ENCODE measurements around the gene ESRRA.

The ESRRA gene

DNA sequence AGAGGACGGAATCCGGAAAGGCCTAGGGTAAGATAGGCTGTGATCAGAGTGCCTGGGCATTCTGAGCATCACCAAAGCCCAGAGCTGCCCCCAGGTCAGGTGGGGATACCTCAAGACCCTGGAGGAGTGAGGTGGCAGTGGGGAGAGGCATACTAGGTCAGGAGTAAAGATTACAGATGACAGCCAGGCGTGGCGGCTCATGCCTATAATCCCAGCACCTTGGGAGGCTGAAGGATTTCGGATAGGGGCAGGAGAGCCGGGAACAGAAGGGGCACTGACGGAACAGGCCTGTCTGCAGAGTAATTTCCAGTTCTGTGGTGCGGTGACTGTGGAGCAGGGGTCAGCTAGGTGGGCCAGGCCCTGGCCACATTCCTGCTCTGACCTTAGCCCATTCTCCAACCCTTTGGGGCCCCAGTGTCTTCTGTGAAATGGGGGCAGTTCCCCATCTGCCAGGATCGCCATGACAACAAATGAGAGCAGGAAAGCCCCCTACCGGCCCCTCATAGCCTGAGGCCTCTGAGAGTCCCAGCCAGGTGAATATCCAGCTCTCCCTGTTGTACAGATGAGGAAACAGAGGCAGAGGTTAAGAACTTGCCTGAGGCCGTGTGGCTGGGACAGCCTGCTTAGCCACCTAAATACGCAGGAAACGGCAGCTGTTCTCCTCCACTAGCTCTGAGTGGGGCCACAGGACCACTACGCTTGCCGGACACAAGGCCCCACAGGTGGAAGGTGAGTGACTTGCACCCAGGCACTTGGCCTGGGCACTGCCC, 30.1 kb upstream of the ESRRA start:
- DNase-seq: no peak

DNA sequence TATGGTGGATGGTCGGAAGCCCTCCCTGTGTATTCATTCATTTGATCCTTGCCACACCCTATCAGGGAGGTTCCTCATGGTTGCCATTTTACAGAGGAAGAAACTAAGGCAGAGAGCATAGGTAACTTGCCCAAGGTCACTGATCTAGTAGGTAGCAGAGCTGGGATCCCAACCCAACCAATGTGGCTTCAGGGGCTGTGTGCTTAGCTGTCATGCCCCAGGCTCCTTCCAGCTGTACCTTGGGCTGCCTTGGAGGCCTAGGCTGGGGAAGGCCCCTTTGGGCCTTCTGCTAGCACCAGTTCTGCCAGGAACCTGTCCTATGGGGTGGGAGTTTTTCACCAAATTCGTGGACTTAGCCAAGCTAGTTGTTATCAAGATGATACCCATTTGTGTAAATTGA, 29.5 kb upstream of the ESRRA start:
- DNase-seq: no peak

DNA sequence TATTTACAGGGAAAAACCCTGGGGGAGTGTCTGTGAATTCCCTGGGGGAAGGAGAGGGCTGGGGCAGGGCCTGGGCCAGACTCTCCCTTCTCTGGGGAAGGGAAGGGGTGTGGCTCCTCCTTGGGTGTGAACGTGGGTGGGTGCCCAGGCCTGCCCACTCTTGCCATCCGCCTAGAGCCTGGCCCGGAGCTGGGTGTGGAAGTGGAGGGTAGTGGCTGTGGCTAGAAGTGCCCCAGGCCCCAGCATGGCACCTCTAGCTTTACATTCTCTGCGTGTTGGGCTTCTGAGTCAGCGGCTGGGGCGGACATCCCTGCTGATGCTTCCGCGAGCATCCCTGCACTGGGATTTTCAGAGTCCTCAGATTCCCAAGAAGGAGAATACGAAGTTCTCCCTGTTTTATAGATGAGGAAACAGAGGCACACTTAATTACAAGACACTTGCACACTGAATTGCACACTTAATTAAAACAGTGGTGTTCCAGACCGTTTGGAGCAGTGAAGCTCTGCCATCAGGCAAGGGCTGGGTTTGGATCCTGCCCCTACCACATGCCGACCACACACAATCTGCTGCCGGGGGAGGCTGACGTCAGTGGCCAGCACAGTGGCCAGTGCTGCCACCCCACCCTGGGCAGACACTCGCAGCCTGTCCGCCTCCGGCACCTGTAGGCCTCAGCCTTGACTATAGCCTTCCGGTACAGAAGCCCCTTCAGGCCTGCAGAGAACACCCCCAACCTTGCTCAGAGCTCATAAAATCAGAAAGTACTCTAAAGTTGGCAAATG, 28.5 kb upstream of the ESRRA start:
- DNase-seq: no peak

GRCh38 chr11:64278576-64279190, 26.6 kb upstream of the ESRRA start:
- DNase-seq: no peak

GRCh38 chr11:64281957-64282770, 23.2 kb upstream of the ESRRA start:
- no peak for DNase-seq

DNA sequence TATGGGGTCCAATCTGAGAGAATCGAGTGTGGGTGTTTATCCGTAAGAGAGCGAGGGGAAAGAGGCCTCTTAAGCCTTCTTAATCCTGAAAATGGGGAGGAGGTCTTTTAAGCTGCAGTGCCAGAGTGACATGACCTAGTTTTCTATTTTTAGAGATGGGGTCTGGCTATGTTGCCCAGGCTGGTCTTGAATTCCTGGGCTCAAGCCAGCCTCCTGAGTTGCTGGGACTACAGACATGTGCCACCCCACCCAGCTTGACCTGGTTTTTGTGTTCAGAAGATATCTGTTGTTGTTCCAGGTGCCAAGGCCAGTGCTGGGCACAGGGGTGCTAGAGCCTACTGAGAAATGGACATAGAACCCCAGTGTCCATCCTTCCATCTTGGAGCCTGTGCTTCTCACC, 22.2 kb upstream of the ESRRA start:
- DNase-seq: no peak

GRCh38 chr11:64284048-64284961, 21.0 kb upstream of the ESRRA start, which contains the start of gene BAD:
TSS of gene BAD (minus strand) at chr11:64284665. CDS start at chr11:64284368, 297 bp downstream.
- DNase-seq: peak; percentile 61

DNA sequence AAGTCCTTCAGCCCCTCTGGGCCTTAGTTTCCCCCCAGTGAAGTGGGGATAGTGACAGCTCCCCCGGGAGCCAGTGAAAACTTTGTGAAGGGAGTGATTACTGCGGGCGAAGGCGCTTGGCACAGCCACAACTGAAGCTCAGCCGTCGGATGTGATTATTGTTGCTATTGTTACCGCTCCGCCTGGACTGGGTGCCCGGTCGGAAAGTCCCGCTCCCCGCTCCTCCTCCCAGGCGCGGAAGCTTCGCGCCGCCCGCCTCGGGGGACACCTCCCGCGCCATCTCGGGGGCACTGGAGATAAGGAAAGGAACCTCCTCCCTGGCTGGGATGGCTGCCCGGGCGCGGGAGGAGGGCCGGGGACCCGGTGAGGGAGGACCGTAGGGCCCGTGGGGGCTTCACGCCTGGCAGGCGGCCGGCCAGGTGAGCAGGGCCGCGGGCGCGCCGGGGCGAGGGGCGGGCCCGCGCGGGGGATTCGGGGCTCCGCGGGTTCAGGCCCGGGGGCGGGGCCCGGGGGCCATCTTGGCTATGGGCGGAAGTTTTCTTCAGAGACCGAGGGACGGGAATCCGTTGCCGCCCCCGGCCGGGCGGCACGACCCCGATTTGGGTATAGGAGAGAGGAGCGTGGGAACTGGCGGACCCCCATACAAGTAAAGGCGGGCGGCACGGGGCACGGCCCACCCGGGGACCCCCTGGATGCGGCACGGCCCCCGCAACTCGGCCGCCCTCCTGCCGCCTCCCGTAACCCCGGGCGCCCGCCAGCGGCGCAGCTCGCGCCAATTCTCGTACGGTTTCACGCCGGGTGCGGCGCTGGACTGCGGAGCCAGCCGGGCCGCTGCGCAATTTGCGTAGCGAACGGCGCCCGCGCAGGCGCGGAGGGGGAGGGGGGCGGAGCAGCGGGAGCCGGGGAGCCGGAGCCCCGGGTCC, 20.1 kb upstream of the ESRRA start, which contains the start of gene GPR137:
Gene GPR137 (plus strand): TSS at position 887 of the 923 bp plus-strand sequence. CDS start 677 bp downstream, outside the sequence.
- DNase-seq: no peak

GRCh38 chr11:64285885-64286800, 19.2 kb upstream of the ESRRA start:
- no peak for DNase-seq

- DNase-seq: no peak
Measured at GRCh38 chr11:64286801-64287159, 18.5 kb upstream of the ESRRA start.

- no peak for DNase-seq
Measured at GRCh38 chr11:64287676-64288352, 17.5 kb upstream of the ESRRA start.

DNA sequence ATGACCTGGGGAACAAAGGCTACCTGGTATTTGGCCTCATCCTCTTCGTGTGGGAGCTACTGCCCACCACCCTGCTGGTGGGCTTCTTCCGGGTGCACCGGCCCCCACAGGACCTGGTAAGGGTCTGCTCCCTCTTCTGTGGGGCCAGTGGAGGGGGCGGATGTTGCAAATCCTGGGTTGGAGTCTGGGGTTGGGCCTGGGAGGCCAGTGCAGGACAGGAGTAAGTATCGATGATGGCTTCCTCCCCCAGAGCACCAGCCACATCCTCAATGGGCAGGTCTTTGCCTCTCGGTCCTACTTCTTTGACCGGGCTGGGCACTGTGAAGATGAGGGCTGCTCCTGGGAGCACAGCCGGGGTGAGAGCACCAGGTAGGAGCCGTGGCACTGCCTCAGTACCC, 17.0 kb upstream of the ESRRA start:
- DNase-seq: no peak

- DNase-seq: no peak
Measured at GRCh38 chr11:64289002-64289564, 16.2 kb upstream of the ESRRA start.

GRCh38 chr11:64290352-64291261, 14.7 kb upstream of the ESRRA start:
- DNase-seq: no peak

- no peak for DNase-seq
Measured at GRCh38 chr11:64291262-64291751, 14.0 kb upstream of the ESRRA start, which contains the start of gene KCNK4. TSS of gene KCNK4 (plus strand) at chr11:64291302. CDS start at chr11:64293019, 1,717 bp downstream.

DNA sequence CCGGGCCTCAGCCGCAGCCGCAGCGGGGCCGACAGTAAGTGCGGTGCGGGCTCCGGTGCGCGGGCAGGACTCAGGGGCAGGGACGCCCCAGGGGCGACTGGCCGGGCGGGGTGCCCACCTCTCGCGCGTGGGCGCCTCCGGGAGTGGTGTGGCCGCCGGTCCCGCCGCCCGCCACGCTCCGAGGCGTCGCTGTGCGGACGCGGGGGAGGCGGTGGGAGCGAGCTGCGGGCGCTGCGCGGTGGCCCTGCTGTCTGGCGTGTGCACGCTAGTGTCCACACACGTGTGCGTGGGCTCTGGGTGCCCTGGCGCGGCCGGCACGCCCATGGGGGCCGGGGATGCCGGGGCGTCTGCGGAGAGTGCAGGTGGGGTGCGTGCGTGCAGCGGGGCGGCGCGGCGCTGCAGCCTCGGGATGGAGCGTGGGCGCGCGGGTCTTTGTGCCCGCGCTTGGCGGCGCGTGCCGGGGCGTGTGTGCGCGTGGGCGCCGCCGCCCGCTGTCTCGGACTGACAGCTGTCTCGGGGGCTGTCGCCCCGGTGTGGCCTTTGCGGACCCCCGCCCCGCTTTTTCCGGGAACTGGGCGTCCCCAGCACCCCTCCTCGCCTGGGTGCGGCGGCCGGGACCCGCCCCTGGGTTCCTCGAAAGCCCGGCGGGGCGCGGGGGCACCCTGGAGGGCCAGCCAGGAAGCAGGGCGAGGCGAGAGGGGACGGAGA, 13.4 kb upstream of the ESRRA start:
- no peak for DNase-seq
